Stimulated activated CD4-positive, alpha-beta T cell treated with anti-CD3 and anti-CD28 coated beads, TNF-alpha, amount 100 ng/mL, for 4 hours (primary cell): ENCODE data around the gene TNNI3K.

Source experiments
- DNase-seq, 3 experiments: peaks; one replicate each; pipeline ENCODE4 v3.0.0-alpha.2; 2020; ENCODE audit warnings: low read depth in 3 of 3

Gene TNNI3K

GRCh38 chr1:74392186-74392585 is 157.0 kb downstream of the TNNI3K start:
- DNase-seq = no peak

- DNase-seq = no peak
Observed at GRCh38 chr1:74392840-74393239, 157.7 kb downstream of the TNNI3K start.

- DNase-seq = no peak
Observed at GRCh38 chr1:74395571-74395970, 160.4 kb downstream of the TNNI3K start.

- no peak for DNase-seq
Observed at GRCh38 chr1:74396462-74396861, 161.3 kb downstream of the TNNI3K start.

- DNase-seq = no peak
Observed at GRCh38 chr1:74396933-74397332, 161.7 kb downstream of the TNNI3K start.

- DNase-seq = no peak
Observed at GRCh38 chr1:74399249-74399648, 164.1 kb downstream of the TNNI3K start.

- no peak for DNase-seq
Observed at GRCh38 chr1:74402873-74403272, 167.7 kb downstream of the TNNI3K start.

- no peak for DNase-seq
Observed at GRCh38 chr1:74403606-74404005, 168.4 kb downstream of the TNNI3K start.

- no peak for DNase-seq
Observed at GRCh38 chr1:74406759-74407158, 171.6 kb downstream of the TNNI3K start.

- no peak for DNase-seq
Observed at GRCh38 chr1:74407902-74408301, 172.7 kb downstream of the TNNI3K start.

- DNase-seq = no peak
Observed at GRCh38 chr1:74412244-74412643, 177.1 kb downstream of the TNNI3K start.

GRCh38 chr1:74415935-74416334 is 180.7 kb downstream of the TNNI3K start:
- no peak for DNase-seq

- DNase-seq = no peak
Observed at GRCh38 chr1:74419611-74420010, 184.4 kb downstream of the TNNI3K start.

GRCh38 chr1:74420467-74420866 is 185.3 kb downstream of the TNNI3K start:
- DNase-seq = no peak

- DNase-seq = no peak
Observed at GRCh38 chr1:74422421-74423292, 187.5 kb downstream of the TNNI3K start.

- no peak for DNase-seq
Observed at GRCh38 chr1:74423471-74423870, 188.3 kb downstream of the TNNI3K start.

- DNase-seq = no peak
Observed at GRCh38 chr1:74425676-74426075, 190.5 kb downstream of the TNNI3K start.

GRCh38 chr1:74426208-74426937 is 191.2 kb downstream of the TNNI3K start:
- DNase-seq = no peak

- no peak for DNase-seq
Observed at GRCh38 chr1:74427681-74428080, 192.5 kb downstream of the TNNI3K start.

GRCh38 chr1:74429580-74429979 is 194.4 kb downstream of the TNNI3K start:
- no peak for DNase-seq

- DNase-seq = no peak
Observed at GRCh38 chr1:74430342-74430934, 195.3 kb downstream of the TNNI3K start.

GRCh38 chr1:74431531-74431930 is 196.3 kb downstream of the TNNI3K start:
- no peak for DNase-seq

- DNase-seq = no peak
Observed at GRCh38 chr1:74432325-74432724, 197.1 kb downstream of the TNNI3K start.
